ENCODE data around the gene FCER1A.

GRCh38 chr1:159300146-159300545 is 2.0 kb upstream of the FCER1A start:
- TF ChIP-seq CTCF (IDR thresholded peaks at IDR 0.05 in 2 of 3, conservative IDR thresholded peaks at IDR 0.05 in 1 of 3; ENCODE audit: insufficient read depth in 2 of 3, low read depth in 1 of 3, low read length in 3 of 3) = no peak
- no peak for TF ChIP-seq KLF6 (CRISPR knock-in tag; IDR thresholded peaks at IDR 0.05; ENCODE audit: borderline replicate concordance)
- TF ChIP-seq ZNF75A (CRISPR knock-in tag; IDR thresholded peaks at IDR 0.05) = no peak
- TF ChIP-seq HDAC8 (tag; IDR thresholded peaks at IDR 0.05) = no peak
- no peak for TF ChIP-seq USF1 (CRISPR knock-in tag; IDR thresholded peaks at IDR 0.05)
- TF ChIP-seq POLR2AphosphoS5 (IDR thresholded peaks at IDR 0.05; ENCODE audit: control insufficient read depth, insufficient read depth, low read depth, low read length) = no peak
- no peak for TF ChIP-seq HDAC3 (IDR thresholded peaks at IDR 0.05; ENCODE audit: borderline replicate concordance, partially characterized antibody)
- TF ChIP-seq ARNT (IDR thresholded peaks at IDR 0.05) = no peak
- TF ChIP-seq NR2C2 (CRISPR knock-in tag; IDR thresholded peaks at IDR 0.05) = no peak
- TF ChIP-seq NR2C2 (tag; IDR thresholded peaks at IDR 0.05) = no peak
- no peak for TF ChIP-seq TAF1 (IDR thresholded peaks at IDR 0.05; ENCODE audit: control insufficient read depth, extremely low read depth, insufficient read depth, low read length, severe bottlenecking)
